GM12878 (cell line): Measurements from ENCODE around the gene AK4. TPM values are rescaled to one million over a fixed set of nuclear protein-coding genes. Genes with fewer than 3 reads are reported as not detected.

Source experiments
- ATAC-seq: fragments of 200-7000 bp; cut with Tn5 transposase; 3 replicates; pipeline ENCODE4 v1.9.1; 2020; ENCODE audit warnings: mild to moderate bottlenecking, moderate library complexity
- BruUV-seq: library from RNA; stranded (reverse); fragments of 400-500 nt; replicated peaks from 2 replicates; lab custom pipeline; 2021; lab: Mats Ljungman, UMichigan
- CTCF ChIA-PET: fragments of 300-600 bp; sonication (Branson Sonifier 250); formaldehyde crosslinking; extraction: SDS; loops from one replicate; lab custom pipeline; 2021; ENCODE audit warnings: inconsistent platforms; lab: Yijun Ruan, JAX
- POLR2A ChIA-PET: fragments of 350-600 bp; formaldehyde crosslinking; extraction: SDS; loops from one replicate; lab custom pipeline; 2021; ENCODE audit warnings: inconsistent platforms; lab: Charles Lee
- RAD21 ChIA-PET: fragments of 300-600 bp; sonication (Branson Sonifier 250); formaldehyde crosslinking; loops from one replicate; lab custom pipeline; 2023; ENCODE audit warnings: antibody characterized with exemption; ENCODE audit not compliant: unreplicated experiment; lab: Charles Lee
- SMC1A ChIA-PET: fragments of 300-600 bp; sonication (Branson Sonifier 250); formaldehyde crosslinking; loops from one replicate; lab custom pipeline; 2023; ENCODE audit not compliant: unreplicated experiment, uncharacterized antibody; lab: Charles Lee
- DNase-seq: peaks from one replicate; pipeline ENCODE4 v3.0.0-alpha.2; 2011; ENCODE audit warnings: low read depth, low spot score
- FAIRE-seq: peaks from 3 replicates; lab custom pipeline; 2011; peaks lifted over from hg19 to GRCh38; lab: Jason Lieb, UNC
- H2AFZ ChIP-seq: 2 replicates; pipeline ENCODE4 v1.6.0; 2011; ENCODE audit warnings: low read depth, low read length, control low read depth; ENCODE audit not compliant: control insufficient read depth
- H3K27ac ChIP-seq: 2 replicates; pipeline ENCODE4 v1.5.1; 2011; ENCODE audit warnings: control low read depth; ENCODE audit not compliant: control insufficient read depth, insufficient read depth
- H3K27me3 ChIP-seq, 2 experiments: replicated peaks in 1 of 2; 2 replicates each; pipeline versions ENCODE4 v1.6.0 to v1.6.1; 2011; ENCODE audit warnings: low read length in 1 of 2; ENCODE audit not compliant: control insufficient read depth in 2 of 2, insufficient read depth in 2 of 2
- H3K36me3 ChIP-seq, 2 experiments: 2 replicates each; pipeline ENCODE4 v1.5.1; 2011; ENCODE audit warnings: low read length in 1 of 2; ENCODE audit not compliant: control insufficient read depth in 2 of 2, insufficient read depth in 2 of 2
- H3K4me1 ChIP-seq: 2 replicates; pipeline ENCODE4 v1.6.1; 2011; ENCODE audit warnings: mild to moderate bottlenecking, low read length, moderate library complexity, mixed read lengths; ENCODE audit not compliant: control insufficient read depth, insufficient read depth
- H3K4me2 ChIP-seq: 2 replicates; pipeline ENCODE4 v1.6.0; 2011; ENCODE audit warnings: control low read depth; ENCODE audit not compliant: control insufficient read depth, insufficient read depth
- H3K4me3 ChIP-seq: fragments of 200-600 bp; sonication (generic); 2 replicates; pipeline ENCODE4 v1.5.1; 2016
- H3K79me2 ChIP-seq: 2 replicates; pipeline ENCODE4 v1.6.0; 2011; ENCODE audit warnings: low read length; ENCODE audit not compliant: control insufficient read depth, insufficient read depth
- H3K9ac ChIP-seq: 2 replicates; pipeline ENCODE4 v1.8.0; 2011; ENCODE audit warnings: low read length, control low read depth, mixed read lengths; ENCODE audit not compliant: control insufficient read depth, insufficient read depth
- H3K9me3 ChIP-seq: replicated peaks from 3 replicates; pipeline ENCODE4 v1.5.1; 2011; ENCODE audit warnings: mild to moderate bottlenecking, low read length; ENCODE audit not compliant: control insufficient read depth, insufficient read depth
- H4K20me1 ChIP-seq: 2 replicates; pipeline ENCODE4 v1.6.0; 2011; ENCODE audit not compliant: control insufficient read depth, insufficient read depth
- ASH2L ChIP-seq: fragments of 300-600, 200-600 bp; sonication (generic); IDR thresholded peaks from 2 replicates; pipeline ENCODE4 v1.6.1; 2017; ENCODE audit warnings: low read depth, mild to moderate bottlenecking, borderline replicate concordance
- BACH1 ChIP-seq: fragments of 450-650 bp; IDR thresholded peaks from 2 replicates; pipeline ENCODE4 v1.6.1; 2017; ENCODE audit warnings: mild to moderate bottlenecking, borderline replicate concordance
- BMI1 ChIP-seq: fragments of 450-650 bp; IDR thresholded peaks from 2 replicates; pipeline ENCODE4 v1.6.1; 2016; ENCODE audit warnings: mild to moderate bottlenecking, moderate library complexity, borderline replicate concordance
- EGR1 ChIP-seq, 2 experiments: IDR thresholded peaks; 1 replicate in 1 of 2; 2 replicates in 1 of 2; pipeline ENCODE4 v1.6.1; 2011 to 2012; ENCODE audit warnings: low read depth in 2 of 2, low read length in 2 of 2, borderline replicate concordance in 1 of 2, mild to moderate bottlenecking in 1 of 2, moderate library complexity in 1 of 2
- HDAC2 ChIP-seq: fragments of 200-600 bp; sonication (generic); IDR thresholded peaks from 2 replicates; pipeline ENCODE4 v1.6.1; 2017
- IKZF1 ChIP-seq: fragments of 450-650 bp; conservative IDR thresholded peaks from 2 replicates; pipeline ENCODE4 v1.6.1; 2017; ENCODE audit warnings: antibody characterized with exemption, mild to moderate bottlenecking
- IRF4 ChIP-seq: IDR thresholded peaks from 2 replicates; pipeline ENCODE4 v1.6.1; 2011; ENCODE audit warnings: low read depth, low read length
- SMARCA5 ChIP-seq: fragments of 450-650 bp; IDR thresholded peaks from 2 replicates; pipeline ENCODE4 v1.6.1; 2017; ENCODE audit warnings: mild to moderate bottlenecking
- SP1 ChIP-seq: IDR thresholded peaks from one replicate; pipeline ENCODE4 v1.6.1; 2011; ENCODE audit warnings: low read depth, low read length
- STAT3 ChIP-seq: IDR thresholded peaks from 2 replicates; pipeline ENCODE4 v1.6.1; 2011; ENCODE audit warnings: low read depth, low read length, improper control_type of control experiment
- SUPT20H ChIP-seq: IDR thresholded peaks from 2 replicates; pipeline ENCODE4 v1.6.1; 2011; ENCODE audit warnings: low read depth, mild to moderate bottlenecking, low read length, moderate library complexity, borderline replicate concordance; ENCODE audit not compliant: control insufficient read depth
- USF2 ChIP-seq: IDR thresholded peaks from 2 replicates; pipeline ENCODE4 v1.6.1; 2011; ENCODE audit warnings: low read depth, low read length, improper control_type of control experiment, borderline replicate concordance
- ZNF24 ChIP-seq: fragments of 450-650 bp; IDR thresholded peaks from 2 replicates; pipeline ENCODE4 v1.6.1; 2017; ENCODE audit warnings: antibody characterized with exemption, mild to moderate bottlenecking
- ZSCAN29 ChIP-seq: fragments of 450-650 bp; IDR thresholded peaks from 2 replicates; pipeline ENCODE4 v1.6.1; 2017; ENCODE audit warnings: mild to moderate bottlenecking, moderate library complexity
- WGBS: methylation state at CpG from one replicate; pipeline ENCODE4 v1.1.6; 2016; ENCODE audit warnings: low lambda C conversion rate; ENCODE audit not compliant: insufficient replicate concordance, insufficient coverage; ENCODE audit errors: missing lambda C conversion rate; 5-methylcytosine and 5-hydroxymethylcytosine counted together
- in situ Hi-C: fragments of 300-500 bp; cut with MboI; formaldehyde crosslinking; loops from 9 replicates; pipeline ENCODE4 v1.14.3; 2018; ENCODE audit warnings: mixed read lengths
- intact Hi-C: fragments of 100-400 bp; cut with micrococcal nuclease; formaldehyde crosslinking; loops from one replicate; pipeline ENCODE4 v1.14.2; 2022; ENCODE audit not compliant: unreplicated experiment
- polyA plus RNA-seq, 11 experiments: library from polyadenylated mRNA; depleted of rRNA in 4 of 11; unstranded in 6 of 11; stranded (reverse) in 5 of 11; fragments of >200 nt; fragmentation: Nextera tagmentation in 4 of 11; fragmentation: Illumina TruSeq in 1 of 11; extraction: Ambion mirVana in 4 of 11; extraction: Trizol in 1 of 11; gene quantifications; 1 replicate in 1 of 11; 2 replicates in 10 of 11; pipeline versions ENCODE4 v1.2.1 to v1.2.3, GENCODE V29; 2011 to 2016; ENCODE audit warnings: inconsistent platforms in 2 of 11, missing spikeins in 2 of 11, low read depth in 1 of 11
- total RNA-seq, 4 experiments: library from RNA; depleted of rRNA in 3 of 4; stranded (reverse); fragments of >200 nt in 3 of 4; fragmentation: Illumina TruSeq in 1 of 4; extraction: Trizol in 1 of 4; gene quantifications; 2 replicates each; pipeline versions ENCODE4 v1.2.1 to v1.2.3, GENCODE V29; 2013 to 2021
- TF ChIP-seq, protein P1 (sequence below): fragments of 450-650 bp; formaldehyde crosslinking; IDR thresholded peaks from 2 replicates; pipeline ENCODE4 v1.4.0; 2020; ENCODE audit warnings: mild to moderate bottlenecking, moderate library complexity

AK4 gene
- total and polyA plus RNA-seq, 10 of the 15 experiments (the other 5 are each of a cell fraction or from before 2014, with no cell fraction given) = 23.9 to 161 (median 49.0) TPM

- POLR2A ChIA-PET = no interaction called here
- TF ChIP-seq SP1 = no peak
- TF ChIP-seq, protein P1, sequence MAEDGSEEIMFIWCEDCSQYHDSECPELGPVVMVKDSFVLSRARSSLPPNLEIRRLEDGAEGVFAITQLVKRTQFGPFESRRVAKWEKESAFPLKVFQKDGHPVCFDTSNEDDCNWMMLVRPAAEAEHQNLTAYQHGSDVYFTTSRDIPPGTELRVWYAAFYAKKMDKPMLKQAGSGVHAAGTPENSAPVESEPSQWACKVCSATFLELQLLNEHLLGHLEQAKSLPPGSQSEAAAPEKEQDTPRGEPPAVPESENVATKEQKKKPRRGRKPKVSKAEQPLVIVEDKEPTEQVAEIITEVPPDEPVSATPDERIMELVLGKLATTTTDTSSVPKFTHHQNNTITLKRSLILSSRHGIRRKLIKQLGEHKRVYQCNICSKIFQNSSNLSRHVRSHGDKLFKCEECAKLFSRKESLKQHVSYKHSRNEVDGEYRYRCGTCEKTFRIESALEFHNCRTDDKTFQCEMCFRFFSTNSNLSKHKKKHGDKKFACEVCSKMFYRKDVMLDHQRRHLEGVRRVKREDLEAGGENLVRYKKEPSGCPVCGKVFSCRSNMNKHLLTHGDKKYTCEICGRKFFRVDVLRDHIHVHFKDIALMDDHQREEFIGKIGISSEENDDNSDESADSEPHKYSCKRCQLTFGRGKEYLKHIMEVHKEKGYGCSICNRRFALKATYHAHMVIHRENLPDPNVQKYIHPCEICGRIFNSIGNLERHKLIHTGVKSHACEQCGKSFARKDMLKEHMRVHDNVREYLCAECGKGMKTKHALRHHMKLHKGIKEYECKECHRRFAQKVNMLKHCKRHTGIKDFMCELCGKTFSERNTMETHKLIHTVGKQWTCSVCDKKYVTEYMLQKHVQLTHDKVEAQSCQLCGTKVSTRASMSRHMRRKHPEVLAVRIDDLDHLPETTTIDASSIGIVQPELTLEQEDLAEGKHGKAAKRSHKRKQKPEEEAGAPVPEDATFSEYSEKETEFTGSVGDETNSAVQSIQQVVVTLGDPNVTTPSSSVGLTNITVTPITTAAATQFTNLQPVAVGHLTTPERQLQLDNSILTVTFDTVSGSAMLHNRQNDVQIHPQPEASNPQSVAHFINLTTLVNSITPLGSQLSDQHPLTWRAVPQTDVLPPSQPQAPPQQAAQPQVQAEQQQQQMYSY (CRISPR knock-in tag) = no peak
- no peak for TF ChIP-seq SUPT20H
- TF ChIP-seq IKZF1 = no peak
- TF ChIP-seq SMARCA5 = no peak
- TF ChIP-seq BACH1 = no peak
- no peak for TF ChIP-seq USF2
- no peak for TF ChIP-seq BMI1
- no peak for TF ChIP-seq IRF4
- TF ChIP-seq ASH2L = no peak
- TF ChIP-seq EGR1 (IDR thresholded peaks at IDR 0.05; ENCODE audit: borderline replicate concordance in 1 of 2, low read depth in 2 of 2, low read length in 2 of 2) = no peak
- no peak for TF ChIP-seq ZSCAN29
- TF ChIP-seq HDAC2 = no peak
- no peak for TF ChIP-seq ZNF24
- TF ChIP-seq STAT3 = no peak
- ATAC-seq (no peak), DNase-seq (no peak), FAIRE-seq (no peak)
- Histone ChIP-seq H3K4me1 (no peaks in the 10 kb centered on the region), H3K4me3 (no peak overlapping the region), H3K27ac (no peak overlapping the region), H3K9me3 (no peaks in the 10 kb centered on the region), H3K36me3 (no peaks in the 10 kb centered on the region), H4K20me1 (no peaks in the 10 kb centered on the region), H3K9ac (no peak overlapping the region), H3K27me3 (no peaks in the 10 kb centered on the region), H3K79me2 (no peaks in the 10 kb centered on the region), H2AFZ (no peak overlapping the region), H3K4me2 (no peak overlapping the region)
- BruUV-seq = no TSS peak
- RAD21 ChIA-PET = interaction anchor here (1.1 to 2.8 kb wide), 2 partner anchors 450 to 1208 kb away, joined by 4 to 14 read pairs; no protein-coding TSS in a partner anchor
- SMC1A ChIA-PET = interaction anchor here (1.0 to 2.5 kb wide), 4 partner anchors 8 to 387 kb away, joined by 3 to 19 read pairs (median 4); no protein-coding TSS in a partner anchor
- 70% methylated on average over 4 of the region's 4 CpGs for WGBS
- CTCF ChIA-PET = interaction anchor here (0.6 to 4.0 kb wide), 8 partner anchors 9 to 601 kb away, joined by 3 to 61 read pairs (median 8); no protein-coding TSS in a partner anchor
- in situ Hi-C loops (loop anchor here (5.0 to 10.0 kb wide), 2 partner anchors 450 to 1007 kb away; no protein-coding TSS in a partner anchor), intact Hi-C loops (loop anchor here (5.0 to 10.0 kb wide), 2 partner anchors 197 to 220 kb away; no protein-coding TSS in a partner anchor)
Measured at GRCh38 chr1:65237503-65237902, 89.5 kb downstream of the AK4 start.
